ENCODE measurements around the gene ELMO1.

The ELMO1 gene

GRCh38 chr7:37367010-37367409 lies 81.7 kb downstream of the ELMO1 start:
- DNase-seq: no peak

GRCh38 chr7:37366445-37366844 lies 82.2 kb downstream of the ELMO1 start:
- DNase-seq: no peak

- peak; percentile 72 for DNase-seq
Observed at GRCh38 chr7:37365405-37365804, 83.3 kb downstream of the ELMO1 start.

- no peak for DNase-seq
Observed at GRCh38 chr7:37364856-37365255, 83.8 kb downstream of the ELMO1 start.

- DNase-seq: peak; percentile 49
Observed at GRCh38 chr7:37363536-37364491, 84.8 kb downstream of the ELMO1 start.

- no peak for DNase-seq
Observed at GRCh38 chr7:37362802-37363201, 85.9 kb downstream of the ELMO1 start.

GRCh38 chr7:37360484-37360883 lies 88.2 kb downstream of the ELMO1 start:
- DNase-seq: no peak

- DNase-seq: peak; percentile 45
Observed at GRCh38 chr7:37359662-37360444, 88.8 kb downstream of the ELMO1 start.

- DNase-seq: no peak
Observed at GRCh38 chr7:37359180-37359579, 89.5 kb downstream of the ELMO1 start.

- DNase-seq: no peak
Observed at GRCh38 chr7:37357637-37357996, 91.0 kb downstream of the ELMO1 start.

- no peak for DNase-seq
Observed at GRCh38 chr7:37356911-37357636, 91.6 kb downstream of the ELMO1 start.

GRCh38 chr7:37354656-37355131 lies 94.0 kb downstream of the ELMO1 start:
- DNase-seq: peak; percentile 90

- DNase-seq: no peak
Observed at GRCh38 chr7:37353949-37354655, 94.6 kb downstream of the ELMO1 start.

- peak; percentile 83 for DNase-seq
Observed at GRCh38 chr7:37352974-37353948, 95.4 kb downstream of the ELMO1 start.

GRCh38 chr7:37352251-37352880 lies 96.3 kb downstream of the ELMO1 start:
- DNase-seq: no peak

GRCh38 chr7:37351716-37352115 lies 96.9 kb downstream of the ELMO1 start:
- DNase-seq: no peak

GRCh38 chr7:37349979-37350590 lies 98.6 kb downstream of the ELMO1 start:
- no peak for DNase-seq

GRCh38 chr7:37348982-37349381 lies 99.7 kb downstream of the ELMO1 start:
- no peak for DNase-seq

GRCh38 chr7:37346761-37347160 lies 101.9 kb downstream of the ELMO1 start:
- DNase-seq: no peak

GRCh38 chr7:37344886-37345579 lies 103.6 kb downstream of the ELMO1 start:
- DNase-seq: peak; percentile 44

Data from activated CD4-positive, alpha-beta T cell treated with anti-CD3 and anti-CD28 coated beads, Interleukin-2, amount 50 U/mL, for 16 hours (primary cell).